Midbrain (tissue), 1 donor: ENCODE measurements around the gene PLAAT5.
"Not testable (repeated sequence)": the region's sequence is repeated elsewhere in the genome, so short reads cannot be mapped to it uniquely, and the experiment has no call there.

Experiments
- DNase-seq: peaks from one replicate; lab custom pipeline; 2025; lab: John Stamatoyannopoulos, UW

Gene PLAAT5

GRCh38 chr11:63490551-63491239 is at the start of gene PLAAT5:
PLAAT5 (minus strand) TSS chr11:63491167; CDS start chr11:63491034, 133 bp downstream.
- peak; percentile 48 for DNase-seq

GRCh38 chr11:63537293-63538101 is 46.5 kb upstream of the PLAAT5 start:
- DNase-seq = peak; percentile 69

- peak; percentile 70 for DNase-seq
These were observed 45.8 kb upstream of the PLAAT5 start, which contains the start of gene PLAAT4 for GRCh38 chr11:63536669-63537292. PLAAT4 (plus strand) TSS chr11:63536808; CDS start chr11:63536869, 61 bp downstream.

GRCh38 chr11:63535734-63536133 is 44.8 kb upstream of the PLAAT5 start:
- DNase-seq = no peak

GRCh38 chr11:63534895-63535461 is 44.0 kb upstream of the PLAAT5 start:
- DNase-seq = no peak

DNA sequence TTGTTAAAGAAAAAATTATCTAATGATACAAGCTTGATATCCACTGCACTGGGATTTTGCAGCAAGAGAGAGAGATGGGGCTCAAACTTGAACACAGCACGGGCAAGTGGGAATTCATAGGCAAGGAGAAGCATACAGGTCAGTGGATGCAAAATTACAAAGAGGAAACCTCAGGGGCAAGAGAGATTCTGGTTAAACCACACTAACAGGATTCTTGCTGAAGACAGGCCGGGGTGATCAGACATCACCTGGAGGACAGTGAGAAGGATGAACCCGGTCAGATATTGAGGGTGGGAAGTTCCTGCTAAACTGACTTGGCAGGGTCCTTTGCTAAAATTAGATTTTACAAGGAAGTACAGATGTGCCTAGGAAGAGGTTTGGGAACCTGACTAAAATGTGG is 43.1 kb upstream of the PLAAT5 start:
- no peak for DNase-seq

GRCh38 chr11:63532799-63533475 is 42.0 kb upstream of the PLAAT5 start:
- DNase-seq = no peak

DNA sequence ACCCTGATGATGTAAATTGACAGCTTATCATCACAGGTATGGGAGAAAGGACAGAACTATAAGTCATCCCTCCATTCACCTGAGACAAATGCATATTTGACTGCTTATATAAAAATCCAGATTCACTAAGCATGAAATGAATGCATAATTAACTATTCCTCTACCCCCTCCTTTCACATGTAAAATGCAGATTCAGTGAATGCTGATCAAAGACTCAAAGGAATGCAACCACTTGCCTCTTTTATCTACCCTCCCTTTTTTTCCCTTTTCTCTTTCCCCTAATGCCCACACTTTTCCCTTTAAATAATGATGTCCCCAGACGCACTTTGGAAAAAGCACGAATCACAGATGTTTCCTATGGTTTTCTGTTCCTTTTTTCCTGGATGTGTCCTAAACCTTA is 41.1 kb upstream of the PLAAT5 start:
- DNase-seq = no peak

- not testable (repeated sequence) for DNase-seq
These were observed 40.3 kb upstream of the PLAAT5 start for GRCh38 chr11:63531074-63531792.

- peak; percentile 74 for DNase-seq
These were observed 39.1 kb upstream of the PLAAT5 start for GRCh38 chr11:63530021-63530420.

GRCh38 chr11:63529373-63529772 is 38.4 kb upstream of the PLAAT5 start:
- DNase-seq = not testable (repeated sequence)

DNA sequence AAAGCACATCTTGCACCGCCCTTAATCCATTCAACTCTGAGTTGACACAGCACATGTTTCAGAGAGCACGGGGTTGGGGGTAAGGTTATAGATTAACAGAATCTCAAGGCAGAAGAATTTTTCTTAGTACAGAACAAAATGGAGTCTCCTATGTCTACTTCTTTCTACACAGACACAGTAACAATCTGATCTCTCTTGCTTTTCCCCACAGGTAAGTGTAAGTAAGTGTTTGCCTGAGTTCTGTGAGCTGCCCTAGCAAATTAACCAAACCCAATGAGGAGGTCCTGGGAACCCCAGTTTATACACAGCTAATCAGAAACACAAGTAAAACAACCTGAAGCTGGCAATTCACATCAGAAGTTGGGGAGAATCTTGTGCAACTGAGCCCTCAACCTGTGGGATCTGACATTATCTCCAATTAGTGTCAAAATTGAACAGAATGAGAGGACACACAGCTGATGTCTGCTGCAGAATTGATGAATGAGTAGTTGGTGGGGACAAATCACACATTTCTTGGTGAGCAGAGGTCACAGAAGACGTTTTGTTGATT is 37.8 kb upstream of the PLAAT5 start:
- not testable (repeated sequence) for DNase-seq

GRCh38 chr11:63528156-63528555 is 37.2 kb upstream of the PLAAT5 start:
- not testable (repeated sequence) for DNase-seq

- DNase-seq = no peak
These were observed 36.7 kb upstream of the PLAAT5 start for GRCh38 chr11:63527667-63528066.

- no peak for DNase-seq
These were observed 32.2 kb upstream of the PLAAT5 start for GRCh38 chr11:63523151-63523550.

GRCh38 chr11:63521896-63522295 is 30.9 kb upstream of the PLAAT5 start:
- no peak for DNase-seq

- DNase-seq = no peak
These were observed 29.7 kb upstream of the PLAAT5 start for GRCh38 chr11:63520606-63521170.

- no peak for DNase-seq
These were observed 27.6 kb upstream of the PLAAT5 start for GRCh38 chr11:63518548-63518947.

DNA sequence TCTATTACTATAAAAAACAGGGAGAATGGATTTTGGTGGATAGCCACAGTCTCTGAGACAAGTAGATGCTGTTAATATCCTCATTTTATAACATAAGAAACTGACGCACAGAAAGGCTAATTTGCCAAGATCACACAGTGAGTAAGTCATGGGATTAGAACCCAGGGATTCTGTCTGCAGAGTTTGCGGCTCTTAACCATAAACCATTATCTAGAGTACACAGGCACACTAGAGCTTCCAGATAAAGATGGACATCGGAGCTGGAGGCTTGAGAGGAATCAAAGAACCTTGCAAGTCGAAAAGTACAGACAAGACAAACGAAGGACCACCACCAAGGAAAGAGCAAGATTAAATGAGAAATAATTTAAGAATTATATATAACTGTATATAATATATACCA is 26.2 kb upstream of the PLAAT5 start:
- no peak for DNase-seq

DNA sequence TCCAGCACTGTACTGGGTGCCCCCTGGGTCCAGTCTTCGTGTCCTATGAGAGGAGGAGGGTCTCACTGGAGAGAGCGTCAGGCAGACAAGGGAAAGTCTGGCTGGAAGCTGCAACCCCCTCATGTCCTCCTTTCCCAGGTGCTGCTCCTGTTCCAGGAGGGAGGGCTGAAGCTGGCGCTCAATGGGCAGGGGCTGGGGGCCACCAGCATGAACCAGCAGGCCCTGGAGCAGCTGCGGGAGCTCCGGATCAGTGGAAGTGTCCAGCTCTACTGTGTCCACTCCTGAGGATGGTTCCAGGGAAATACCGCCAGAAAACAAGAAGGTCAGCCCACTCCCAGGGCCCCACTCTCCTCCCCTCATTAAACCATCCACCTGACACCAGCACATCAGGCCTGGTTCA is 25.1 kb upstream of the PLAAT5 start:
- DNase-seq = no peak
